Coronary artery (tissue), 2 donors: ENCODE data around the gene ZNF3.
"Not testable (repeated sequence)": the region's sequence is repeated elsewhere in the genome, so short reads cannot be mapped to it uniquely, and the experiment has no call there.

ENCODE experiments used
- DNase-seq: peaks from one replicate; pipeline ENCODE4 v3.0.0-alpha.2; 2017; ENCODE audit warnings: low spot score
- H3K27ac ChIP-seq, 2 donors: fragments of 200-600 bp; sonication (generic); one replicate each; pipeline ENCODE4 v1.5.1; 2016 to 2019
- H3K4me3 ChIP-seq: fragments of 200-600 bp; sonication (generic); 2 replicates; pipeline ENCODE4 v1.5.1; 2016; ENCODE audit warnings: mild to moderate bottlenecking, moderate library complexity
- TF ChIP-seq, protein P1 (sequence below): fragments of 200-600 bp; sonication (generic); IDR thresholded peaks from one replicate; pipeline ENCODE4 v1.5.1; 2019; ENCODE audit warnings: antibody characterized with exemption

ZNF3 gene

DNA sequence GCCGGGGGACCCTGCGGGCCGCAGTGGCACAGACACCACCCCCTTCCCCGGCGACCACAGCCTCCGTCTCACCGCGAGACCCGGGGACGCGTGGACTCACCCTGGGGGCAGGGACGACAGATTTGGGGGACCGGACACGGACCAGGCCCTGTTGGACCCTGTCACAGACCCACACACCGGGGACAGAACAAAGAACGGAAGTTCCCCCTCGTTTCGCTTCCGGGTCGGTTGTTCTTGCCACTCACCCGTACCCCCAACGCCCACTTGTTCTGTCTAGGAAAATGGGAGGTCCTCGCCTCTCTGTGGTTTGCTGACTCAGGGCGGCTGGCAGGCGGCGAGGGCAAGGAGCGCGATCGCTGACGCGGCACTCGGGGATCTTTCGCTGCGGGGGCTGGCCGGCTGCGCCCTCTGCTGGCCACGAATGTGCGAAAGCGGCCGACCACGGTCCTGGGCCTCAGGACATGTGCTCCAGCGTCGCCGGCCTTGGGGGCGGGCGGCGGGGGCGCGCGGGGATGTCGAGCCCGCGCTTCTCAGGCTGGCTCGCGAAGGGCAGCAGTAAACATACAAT is at the start of gene ZNF3:
Gene ZNF3, minus strand, starts transcription at position 189 of the 568 bp plus-strand sequence. CDS start 4,366 bp downstream, outside the sequence.
- TF ChIP-seq, protein P1, sequence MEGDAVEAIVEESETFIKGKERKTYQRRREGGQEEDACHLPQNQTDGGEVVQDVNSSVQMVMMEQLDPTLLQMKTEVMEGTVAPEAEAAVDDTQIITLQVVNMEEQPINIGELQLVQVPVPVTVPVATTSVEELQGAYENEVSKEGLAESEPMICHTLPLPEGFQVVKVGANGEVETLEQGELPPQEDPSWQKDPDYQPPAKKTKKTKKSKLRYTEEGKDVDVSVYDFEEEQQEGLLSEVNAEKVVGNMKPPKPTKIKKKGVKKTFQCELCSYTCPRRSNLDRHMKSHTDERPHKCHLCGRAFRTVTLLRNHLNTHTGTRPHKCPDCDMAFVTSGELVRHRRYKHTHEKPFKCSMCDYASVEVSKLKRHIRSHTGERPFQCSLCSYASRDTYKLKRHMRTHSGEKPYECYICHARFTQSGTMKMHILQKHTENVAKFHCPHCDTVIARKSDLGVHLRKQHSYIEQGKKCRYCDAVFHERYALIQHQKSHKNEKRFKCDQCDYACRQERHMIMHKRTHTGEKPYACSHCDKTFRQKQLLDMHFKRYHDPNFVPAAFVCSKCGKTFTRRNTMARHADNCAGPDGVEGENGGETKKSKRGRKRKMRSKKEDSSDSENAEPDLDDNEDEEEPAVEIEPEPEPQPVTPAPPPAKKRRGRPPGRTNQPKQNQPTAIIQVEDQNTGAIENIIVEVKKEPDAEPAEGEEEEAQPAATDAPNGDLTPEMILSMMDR, result peak; percentile 80
- Histone ChIP-seq H3K27ac (peak within 1 kb of the TSS; percentile 68 to 91), H3K4me3 (peak within 1 kb of the TSS; percentile 100)
- DNase-seq, result peak; percentile 99

DNA sequence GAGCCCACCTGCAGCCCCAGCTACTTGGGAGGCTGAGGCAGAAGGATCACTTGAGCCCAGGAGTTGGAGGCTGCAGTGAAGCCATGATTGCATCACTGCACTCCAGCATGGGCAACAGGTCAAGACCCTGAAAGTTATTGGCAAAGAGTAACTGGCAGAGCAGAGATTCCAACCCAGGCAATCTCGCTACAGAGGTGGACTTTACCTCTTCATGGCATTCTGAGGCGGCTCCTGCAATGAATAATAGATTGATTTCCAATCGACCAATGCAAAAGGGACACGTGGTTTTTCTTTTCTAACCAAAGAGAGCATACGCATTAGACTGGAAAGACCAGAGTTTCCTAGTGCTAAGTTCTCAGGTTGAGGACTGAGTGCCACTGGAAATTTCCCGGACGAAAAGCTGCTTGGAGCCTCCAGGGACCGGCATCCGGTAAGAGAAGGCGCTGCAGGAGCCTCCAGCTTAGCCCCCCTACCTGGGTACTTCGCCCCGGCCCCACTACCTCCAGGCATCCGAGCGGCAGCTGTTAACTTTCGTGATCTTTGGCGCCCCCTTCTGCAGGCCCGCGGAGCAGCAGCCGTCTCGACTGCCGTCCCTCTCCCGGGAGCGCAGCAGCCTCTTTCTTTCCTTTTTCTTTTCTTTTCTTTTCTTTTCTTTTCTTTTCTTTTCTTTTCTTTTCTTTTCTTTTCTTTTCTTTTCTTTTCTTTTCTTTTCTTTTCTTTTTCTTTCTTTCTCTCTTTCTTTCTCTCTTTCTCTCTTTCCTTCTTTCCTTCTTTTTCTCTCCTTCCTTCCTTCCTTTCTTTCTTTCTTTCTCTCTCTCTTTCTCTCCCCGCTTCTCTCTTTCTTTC is 49.3 kb upstream of the ZNF3 start:
- Histone ChIP-seq H3K4me3 (peak overlapping the region; percentile 53), H3K27ac (no peak overlapping the region)
- DNase-seq, result no peak
- TF ChIP-seq, protein P1, result peak; percentile 89

DNA sequence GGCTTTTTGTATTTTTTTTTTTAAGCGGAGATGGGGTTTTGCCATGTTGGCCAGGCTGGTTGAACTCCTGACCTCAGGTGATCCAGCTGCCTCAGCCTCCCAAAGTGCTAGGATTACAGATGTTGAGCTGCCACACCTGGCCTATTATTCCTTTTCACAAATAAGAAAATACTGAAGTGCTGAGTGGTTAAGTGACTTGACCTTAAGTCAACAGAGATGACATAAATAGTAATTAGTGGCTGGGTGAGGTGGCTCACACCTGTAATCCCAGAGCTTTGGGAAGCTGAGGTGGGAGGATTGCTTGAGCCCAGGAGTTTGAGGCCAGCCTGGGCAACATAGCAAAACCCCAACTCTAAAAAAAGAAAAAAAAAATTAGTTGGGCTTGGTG is 48.7 kb upstream of the ZNF3 start:
- not testable (repeated sequence) for H3K27ac ChIP-seq, H3K4me3 ChIP-seq, DNase-seq

DNA sequence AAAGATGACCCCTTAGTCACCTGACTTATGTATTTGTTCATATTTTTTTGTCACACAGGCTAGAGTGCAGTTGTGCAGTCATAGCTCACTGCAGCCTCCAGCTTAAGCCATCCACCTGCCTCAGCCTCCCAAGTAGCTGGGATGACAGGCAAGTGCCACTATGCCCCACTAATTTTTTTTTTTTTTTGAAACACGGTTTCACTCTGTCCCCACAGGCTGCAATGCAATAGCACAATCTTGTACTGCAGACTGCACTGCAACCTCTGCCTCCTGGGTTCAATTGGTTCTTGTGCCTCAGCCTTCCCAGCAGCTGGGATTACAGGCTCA is 47.1 kb upstream of the ZNF3 start:
- no peak overlapping the region for H3K27ac ChIP-seq
- no peak for DNase-seq
- no peak overlapping the region for H3K4me3 ChIP-seq
- TF ChIP-seq, protein P1, result no peak

DNA sequence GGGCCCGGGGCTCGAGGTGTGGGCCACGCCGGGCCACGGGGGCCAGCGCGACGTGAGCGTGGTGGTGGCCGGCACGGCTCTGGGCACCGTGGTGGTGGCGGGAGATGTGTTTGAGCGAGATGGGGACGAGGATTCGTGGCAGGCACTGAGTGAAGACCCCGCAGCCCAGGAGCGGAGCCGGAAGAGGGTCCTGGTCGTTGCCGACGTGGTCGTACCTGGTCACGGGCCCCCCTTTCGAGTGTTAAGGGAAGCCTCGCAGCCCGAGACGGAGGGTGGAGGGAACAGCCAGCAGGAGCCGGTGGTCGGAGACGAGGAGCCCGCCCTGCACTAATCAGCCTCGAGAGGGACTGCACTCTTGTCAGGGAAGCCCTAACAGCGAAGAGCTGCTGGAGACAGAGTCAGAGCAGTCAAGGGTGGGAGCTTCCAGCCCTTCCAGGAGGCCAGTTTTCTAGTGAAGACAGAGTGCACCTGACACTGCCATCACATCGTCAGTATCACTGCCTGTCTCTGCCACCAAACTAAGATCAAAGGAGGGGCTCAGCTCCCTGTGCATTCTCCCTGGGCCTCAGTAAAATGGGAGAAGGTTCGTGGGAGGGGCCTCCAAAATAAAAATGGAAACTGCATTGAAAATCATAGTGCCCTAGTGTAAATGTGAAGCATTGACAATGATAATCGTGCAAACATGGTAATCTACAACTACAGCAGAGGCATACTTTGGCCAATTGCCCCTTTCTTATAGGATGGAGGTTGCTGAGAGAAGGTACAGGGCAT is 46.5 kb upstream of the ZNF3 start:
- H3K27ac ChIP-seq, result peak overlapping the region; percentile 87 to 95
- H3K4me3 ChIP-seq, result peak overlapping the region; percentile 89
- DNase-seq, result no peak
- TF ChIP-seq, protein P1, result no peak

DNA sequence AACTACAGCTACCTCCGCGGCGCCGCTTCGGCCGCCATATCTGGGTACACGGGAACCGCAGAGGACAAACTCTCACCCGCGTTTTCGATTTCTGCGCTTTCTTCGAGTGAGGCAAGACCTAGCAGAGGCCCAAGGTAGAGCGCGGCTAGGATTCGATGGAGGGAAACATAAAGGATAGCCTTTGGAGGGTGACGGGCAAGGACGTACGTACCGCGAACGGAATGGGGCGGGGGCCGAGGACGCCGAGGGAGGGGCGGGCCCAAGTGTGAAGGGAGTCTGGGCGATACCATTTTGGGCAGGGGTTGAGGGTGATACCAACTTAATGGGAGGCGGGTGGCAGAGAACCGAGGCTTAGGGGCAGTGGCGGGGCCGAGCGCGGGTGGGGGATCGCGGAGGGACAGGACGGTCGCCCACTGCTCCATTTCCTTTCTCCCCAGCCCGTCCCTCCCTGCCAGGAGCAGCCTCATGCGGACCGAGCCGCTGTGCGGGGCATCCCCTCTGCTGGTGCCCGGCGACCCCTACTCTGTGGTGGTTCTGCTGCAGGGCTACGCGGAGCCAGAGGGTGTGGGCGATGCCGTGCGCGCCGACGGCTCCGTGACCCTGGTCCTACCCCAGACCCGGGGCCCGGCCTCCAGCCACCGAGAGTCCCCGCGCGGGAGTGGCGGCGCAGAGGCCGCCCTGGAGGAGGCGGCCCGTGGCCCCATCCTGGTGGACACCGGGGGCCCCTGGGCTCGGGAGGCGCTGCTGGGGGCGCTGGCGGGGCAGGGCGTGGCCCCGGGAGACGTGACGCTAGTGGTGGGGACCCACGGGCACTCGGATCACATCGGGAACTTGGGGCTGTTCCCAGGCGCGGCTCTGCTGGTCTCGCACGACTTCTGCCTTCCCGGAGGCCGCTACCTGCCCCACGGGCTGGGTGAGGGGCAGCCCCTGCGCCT is 45.7 kb upstream of the ZNF3 start, which contains the start of gene MBLAC1:
Gene MBLAC1, plus strand, starts transcription at position 37 of the 935 bp plus-strand sequence. Its CDS starts 429 bp downstream, at position 466.
- TF ChIP-seq, protein P1, result no peak
- Histone ChIP-seq H3K4me3 (peak within 1 kb of the TSS; percentile 89), H3K27ac (peak within 1 kb of the TSS; percentile 87 to 95)
- DNase-seq, result peak; percentile 90
